GM19372 (cell line): ENCODE data around the gene CCDC174.

Experiments
- ATAC-seq: cut with Tn5 transposase; IDR thresholded peaks from one replicate; pipeline ENCODE4 v1.9.1; 2021; ENCODE audit warnings: mild to moderate bottlenecking, low read depth, moderate library complexity; ENCODE audit not compliant: unreplicated experiment

The CCDC174 gene

GRCh38 chr3:14698601-14699244 lies 47.2 kb downstream of the CCDC174 start:
- ATAC-seq = no peak

- ATAC-seq = no peak
Observed at GRCh38 chr3:14699643-14700042, 48.1 kb downstream of the CCDC174 start.

DNA sequence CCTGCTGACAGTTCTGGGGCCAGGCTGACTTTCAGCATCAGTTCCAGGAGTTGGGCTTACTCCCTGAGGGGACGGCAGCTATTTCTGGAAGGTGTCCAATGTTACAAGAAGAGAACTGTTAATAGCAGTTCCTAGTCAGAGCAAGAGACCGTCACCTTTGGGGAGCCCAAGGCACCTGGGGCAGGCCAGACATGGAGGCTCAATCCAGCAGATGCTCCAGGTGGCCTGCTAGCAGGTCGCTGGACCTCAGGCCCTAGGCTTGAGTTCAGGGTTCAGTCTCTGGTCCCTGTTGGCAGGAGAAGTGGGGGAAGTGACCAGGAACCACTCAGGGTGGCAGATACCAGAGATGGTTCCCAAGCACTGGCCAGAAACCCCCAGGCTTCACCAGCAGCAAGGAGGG lies 49.3 kb downstream of the CCDC174 start:
- ATAC-seq = no peak

DNA sequence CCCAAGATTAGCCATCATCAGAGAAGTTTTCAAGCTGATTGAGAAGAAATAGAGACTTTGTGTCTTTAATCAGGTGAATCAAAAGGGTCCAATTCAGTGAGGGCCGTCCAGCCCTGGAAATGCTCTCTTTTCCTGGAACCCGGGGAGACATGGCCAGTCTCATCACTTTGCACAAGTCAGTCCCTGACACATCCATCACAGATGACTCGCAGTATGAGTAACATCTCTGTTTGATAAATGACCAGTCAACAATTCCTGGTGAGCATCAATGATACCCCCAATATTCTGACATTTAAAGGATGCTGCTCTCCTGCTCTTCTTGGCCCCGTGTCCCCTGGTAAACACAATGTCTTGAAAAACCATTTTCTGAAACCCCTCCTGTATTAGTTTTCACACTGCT lies 50.1 kb downstream of the CCDC174 start:
- ATAC-seq = no peak

GRCh38 chr3:14703128-14703750 lies 51.7 kb downstream of the CCDC174 start:
- ATAC-seq = no peak

DNA sequence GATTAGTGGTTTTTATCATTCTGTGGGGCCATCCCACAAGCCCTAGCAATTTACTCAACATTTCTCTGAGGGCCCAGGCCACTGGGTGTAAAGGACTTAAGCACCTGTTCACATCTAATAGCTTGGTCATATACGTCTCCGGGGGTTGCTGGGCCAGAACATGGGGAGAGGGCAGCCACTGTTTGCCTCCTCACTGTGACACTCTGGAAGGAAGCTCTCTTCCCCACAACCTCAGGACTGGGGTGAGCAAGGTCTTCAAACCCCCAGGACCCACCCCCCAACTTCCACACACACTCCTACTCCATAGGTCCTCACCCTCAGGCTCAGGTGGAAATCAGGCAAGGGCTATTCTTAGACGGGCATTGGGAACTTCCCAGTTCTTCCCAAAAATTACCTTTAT lies 52.2 kb downstream of the CCDC174 start:
- no peak for ATAC-seq

- ATAC-seq = no peak
Observed at GRCh38 chr3:14706096-14706495, 54.5 kb downstream of the CCDC174 start.

DNA sequence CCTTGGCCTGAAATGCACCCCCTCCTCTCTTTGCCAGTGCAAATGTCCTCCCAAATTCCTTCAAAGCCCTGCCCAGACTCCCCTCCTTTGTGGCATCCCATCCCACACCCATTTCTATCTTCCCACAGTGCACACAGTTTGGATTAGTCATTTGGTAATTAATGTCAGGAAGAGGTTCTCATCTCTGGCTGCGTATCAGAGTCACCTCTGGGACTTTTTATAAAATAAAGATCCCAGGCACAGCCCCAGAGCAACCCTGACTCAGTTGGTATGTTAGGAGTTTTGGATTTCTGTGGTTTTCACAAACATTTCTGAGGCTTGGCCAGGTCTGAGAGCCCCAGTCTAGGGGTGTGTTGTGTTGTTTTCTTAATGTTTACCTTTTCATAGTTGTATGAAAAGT lies 65.0 kb downstream of the CCDC174 start:
- ATAC-seq = no peak

DNA sequence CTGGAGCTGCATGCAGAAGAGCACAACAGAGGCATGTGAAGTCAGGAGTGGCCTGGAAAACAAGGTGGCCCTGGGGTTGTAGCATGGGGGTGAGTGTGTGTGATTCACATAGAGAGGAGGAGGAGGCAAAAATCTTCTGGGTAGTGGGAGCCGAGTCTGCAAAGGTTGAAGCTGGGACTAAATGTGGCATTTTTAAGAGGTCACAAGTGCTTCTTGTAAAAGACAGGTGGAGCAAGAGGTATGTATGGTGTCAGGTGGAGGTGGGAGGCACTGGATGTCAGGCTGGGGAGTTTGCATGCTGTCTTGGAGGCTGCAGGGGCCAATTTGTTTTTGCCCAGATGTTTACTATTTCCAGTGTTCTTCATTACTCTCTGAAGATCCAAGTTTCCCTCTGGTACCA lies 65.7 kb downstream of the CCDC174 start:
- ATAC-seq = no peak

- ATAC-seq = no peak
Observed at GRCh38 chr3:14718539-14718938, 67.0 kb downstream of the CCDC174 start.

GRCh38 chr3:14719006-14719405 lies 67.4 kb downstream of the CCDC174 start:
- no peak for ATAC-seq

DNA sequence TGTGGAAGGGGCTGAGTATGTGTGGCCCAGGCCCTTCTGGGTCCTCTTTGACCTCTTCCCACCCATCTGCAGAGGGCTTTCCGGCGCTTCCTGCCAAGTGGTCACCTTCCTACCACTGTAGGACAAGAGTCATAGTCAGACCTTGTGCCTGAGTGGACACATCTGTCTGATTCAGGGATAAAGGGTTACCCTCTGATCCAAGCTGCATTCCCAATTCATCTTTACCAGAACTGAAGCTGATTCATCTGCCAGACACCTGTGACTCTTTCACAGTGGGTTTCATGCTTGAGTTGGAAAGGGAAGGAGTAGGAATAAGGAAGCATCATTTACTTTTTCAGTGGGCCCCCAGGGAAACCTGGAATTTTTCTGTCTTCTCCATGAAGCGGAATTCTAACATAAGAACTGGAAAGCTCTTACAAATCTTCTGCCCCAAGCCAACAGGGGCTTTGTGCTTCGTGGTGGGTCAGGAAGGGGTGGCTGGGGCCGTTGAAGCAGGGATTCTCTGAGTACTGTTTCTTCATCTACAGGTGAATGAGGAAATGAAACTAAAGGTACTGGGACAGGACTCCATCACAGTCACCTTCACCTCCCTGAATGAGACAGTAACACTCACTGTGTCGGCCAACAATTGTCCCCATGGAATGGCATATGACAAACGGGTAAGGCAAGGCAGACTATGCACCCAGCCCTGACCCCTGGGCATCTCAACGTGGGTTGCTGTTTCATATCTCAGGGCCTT lies 69.7 kb downstream of the CCDC174 start:
- ATAC-seq = no peak
